IMR-90 (cell line): ENCODE measurements around the gene MAG. TPM values are rescaled to one million over a fixed set of nuclear protein-coding genes. Genes with fewer than 3 reads are reported as not detected.

ENCODE experiments used
- ATAC-seq: fragments of 200-7000 bp; cut with Tn5 transposase; 2 replicates; pipeline ENCODE4 v1.9.1; 2020; ENCODE audit warnings: low read depth, mild to moderate bottlenecking, moderate library complexity
- BruUV-seq: library from RNA; stranded (reverse); fragments of 400-500 nt; replicated peaks from 2 replicates; lab custom pipeline; 2021; lab: Mats Ljungman, UMichigan
- CTCF ChIA-PET: fragments of 300-600 bp; formaldehyde crosslinking; extraction: SDS; loops from one replicate; lab custom pipeline; 2021; ENCODE audit warnings: antibody characterized with exemption; lab: Yijun Ruan, JAX
- POLR2A ChIA-PET: fragments of 300-600 bp; sonication (Branson Sonifier 250); formaldehyde crosslinking; loops from one replicate; lab custom pipeline; 2022; ENCODE audit warnings: antibody characterized with exemption; ENCODE audit not compliant: unreplicated experiment; lab: Charles Lee
- DNase-seq: peaks from one replicate; pipeline ENCODE4 v3.0.0; 2013
- H2AFZ ChIP-seq: replicated peaks from 2 replicates; pipeline ENCODE3; 2013; ENCODE audit warnings: low read length, mild to moderate bottlenecking; ENCODE audit not compliant: poor library complexity
- H2AK5ac ChIP-seq: 2 replicates; pipeline ENCODE4 v1.6.1; 2013; ENCODE audit warnings: low read depth, low read length, inconsistent platforms
- H2AK9ac ChIP-seq: replicated peaks from 2 replicates; pipeline ENCODE3; 2013; ENCODE audit warnings: mild to moderate bottlenecking, low read depth, low read length, moderate library complexity; ENCODE audit not compliant: poor library complexity
- H2BK120ac ChIP-seq: 2 replicates; pipeline ENCODE4 v1.6.1; 2013; ENCODE audit warnings: low read depth, low read length, inconsistent platforms
- H2BK15ac ChIP-seq: 3 replicates; pipeline ENCODE4 v1.6.1; 2013; ENCODE audit warnings: low read depth, low read length, inconsistent platforms
- H2BK20ac ChIP-seq: 2 replicates; pipeline ENCODE4 v1.6.1; 2013; ENCODE audit warnings: low read depth, mild to moderate bottlenecking, inconsistent platforms, low read length, moderate library complexity
- H2BK5ac ChIP-seq: 2 replicates; pipeline ENCODE4 v1.6.1; 2013; ENCODE audit warnings: mild to moderate bottlenecking, low read depth, low read length, inconsistent platforms; ENCODE audit not compliant: poor library complexity, severe bottlenecking
- H3K14ac ChIP-seq: replicated peaks from 2 replicates; pipeline ENCODE4 v1.6.1; 2013; ENCODE audit warnings: low read depth, low read length, inconsistent platforms
- H3K18ac ChIP-seq: 2 replicates; pipeline ENCODE4 v1.6.1; 2013; ENCODE audit warnings: low read depth, low read length, control low read depth
- H3K23ac ChIP-seq: 2 replicates; pipeline ENCODE4 v1.6.1; 2013; ENCODE audit warnings: low read depth, low read length, inconsistent platforms
- H3K27ac ChIP-seq: 2 replicates; pipeline ENCODE4 v1.5.1; 2013; ENCODE audit warnings: mild to moderate bottlenecking, control low read depth, low read length; ENCODE audit not compliant: insufficient read depth
- H3K27me3 ChIP-seq: 2 replicates; pipeline ENCODE4 v1.6.1; 2013; ENCODE audit warnings: low read length; ENCODE audit not compliant: control insufficient read depth, insufficient read depth
- H3K36me3 ChIP-seq: 2 replicates; pipeline ENCODE4 v1.6.1; 2013; ENCODE audit warnings: low read length, mixed read lengths; ENCODE audit not compliant: control insufficient read depth, insufficient read depth
- H3K4ac ChIP-seq: 2 replicates; pipeline ENCODE4 v1.6.1; 2013; ENCODE audit warnings: low read depth, low read length, inconsistent platforms
- H3K4me1 ChIP-seq: 2 replicates; pipeline ENCODE4 v1.6.1; 2013; ENCODE audit warnings: low read length, mixed read lengths; ENCODE audit not compliant: control insufficient read depth, insufficient read depth
- H3K4me2 ChIP-seq: 2 replicates; pipeline ENCODE4 v1.6.1; 2013; ENCODE audit warnings: low read depth, mild to moderate bottlenecking, control low read depth, low read length, moderate library complexity
- H3K4me3 ChIP-seq: 2 replicates; pipeline ENCODE4 v1.5.1; 2013; ENCODE audit warnings: low read depth, mild to moderate bottlenecking, control low read depth, low read length, moderate library complexity; ENCODE audit not compliant: insufficient read depth
- H3K56ac ChIP-seq: 2 replicates; pipeline ENCODE4 v1.6.1; 2013; ENCODE audit warnings: low read length, inconsistent platforms; ENCODE audit not compliant: insufficient read depth; ENCODE audit errors: extremely low read depth
- H3K79me1 ChIP-seq, 2 experiments: 2 replicates each; pipeline ENCODE4 v1.6.1; 2013; ENCODE audit warnings: low read length in 2 of 2, inconsistent platforms in 1 of 2, low read depth in 1 of 2
- H3K9ac ChIP-seq: 2 replicates; pipeline ENCODE4 v1.6.1; 2013; ENCODE audit warnings: low read depth, low read length, control low read depth
- H3K9me1 ChIP-seq: 2 replicates; pipeline ENCODE4 v1.6.1; 2013; ENCODE audit warnings: low read length, inconsistent platforms; ENCODE audit not compliant: insufficient read depth
- H3K9me3 ChIP-seq: 2 replicates; pipeline ENCODE4 v1.6.1; 2013; ENCODE audit warnings: low read length; ENCODE audit not compliant: control insufficient read depth, insufficient read depth
- H4K20me1 ChIP-seq: 2 replicates; pipeline ENCODE4 v1.6.1; 2013; ENCODE audit warnings: low read length, inconsistent platforms; ENCODE audit not compliant: insufficient read depth
- H4K5ac ChIP-seq: 2 replicates; pipeline ENCODE4 v1.6.1; 2013; ENCODE audit warnings: mild to moderate bottlenecking, low read depth, low read length, control low read depth
- H4K8ac ChIP-seq, 2 experiments: 2 replicates each; pipeline ENCODE4 v1.6.1; 2013; ENCODE audit warnings: low read depth in 2 of 2, low read length in 2 of 2, control low read depth in 1 of 2, inconsistent platforms in 1 of 2
- H4K91ac ChIP-seq: 2 replicates; pipeline ENCODE4 v1.6.1; 2013; ENCODE audit warnings: low read depth, low read length, inconsistent platforms; ENCODE audit not compliant: insufficient read depth
- BHLHE40 ChIP-seq: fragments of 150-350 bp; IDR thresholded peaks from 2 replicates; pipeline ENCODE4 v1.6.1; 2016; ENCODE audit warnings: mild to moderate bottlenecking, low read depth, low read length
- CEBPB ChIP-seq: IDR thresholded peaks from 2 replicates; pipeline ENCODE4 v1.6.1; 2012; ENCODE audit warnings: low read depth, low read length, improper control_type of control experiment
- CHD1 ChIP-seq: IDR thresholded peaks from 2 replicates; pipeline ENCODE4 v1.6.1; 2012; ENCODE audit warnings: low read depth, low read length, improper control_type of control experiment
- CTCF ChIP-seq: conservative IDR thresholded peaks from 2 replicates; pipeline ENCODE4 v1.5.1; 2012; ENCODE audit warnings: mild to moderate bottlenecking, low read depth, low read length, improper control_type of control experiment
- FOS ChIP-seq: fragments of 150-350 bp; IDR thresholded peaks from 2 replicates; pipeline ENCODE4 v1.6.1; 2016; ENCODE audit warnings: low read depth, low read length
- MAFK ChIP-seq: IDR thresholded peaks from 2 replicates; pipeline ENCODE4 v1.6.1; 2012; ENCODE audit warnings: low read depth, low read length, improper control_type of control experiment
- MAZ ChIP-seq: IDR thresholded peaks from 2 replicates; pipeline ENCODE4 v1.6.1; 2012; ENCODE audit warnings: low read depth, mild to moderate bottlenecking, low read length, improper control_type of control experiment, moderate library complexity, borderline replicate concordance
- MXI1 ChIP-seq: IDR thresholded peaks from 2 replicates; pipeline ENCODE4 v1.6.1; 2012; ENCODE audit warnings: low read depth, mild to moderate bottlenecking, low read length, moderate library complexity, borderline replicate concordance
- NFE2L2 ChIP-seq: fragments of 150-350 bp; IDR thresholded peaks from 2 replicates; pipeline ENCODE4 v1.6.1; 2016; ENCODE audit warnings: low read depth, mild to moderate bottlenecking, low read length
- POLR2A ChIP-seq: IDR thresholded peaks from 2 replicates; pipeline ENCODE4 v1.6.1; 2012; ENCODE audit warnings: mild to moderate bottlenecking, low read depth, low read length
- RAD21 ChIP-seq: IDR thresholded peaks from 2 replicates; pipeline ENCODE4 v1.6.1; 2012; ENCODE audit warnings: low read length, improper control_type of control experiment
- RCOR1 ChIP-seq: IDR thresholded peaks from 2 replicates; pipeline ENCODE4 v1.6.1; 2012; ENCODE audit warnings: mild to moderate bottlenecking, low read length, improper control_type of control experiment; ENCODE audit not compliant: insufficient replicate concordance
- RFX5 ChIP-seq: IDR thresholded peaks from 2 replicates; pipeline ENCODE4 v1.8.0; 2012; ENCODE audit warnings: low read depth, mild to moderate bottlenecking, low read length, moderate library complexity
- SMC3 ChIP-seq: fragments of 150-350 bp; IDR thresholded peaks from 2 replicates; pipeline ENCODE4 v1.6.1; 2016; ENCODE audit warnings: low read depth, mild to moderate bottlenecking, antibody characterized with exemption, low read length, moderate library complexity
- WGBS, 2 experiments: methylation state at CpG; one replicate each; pipeline versions ENCODE4 v1.1.5 to v1.1.7; 2013; ENCODE audit warnings: missing lambda C conversion rate in 2 of 2; ENCODE audit not compliant: insufficient read length in 1 of 2; ENCODE audit errors: extremely low coverage in 2 of 2; 5-methylcytosine and 5-hydroxymethylcytosine counted together
- dilution Hi-C: fragments of 300-500 bp; cut with HindIII; formaldehyde crosslinking; loops from one replicate; pipeline ENCODE4 v1.14.3; 2018; ENCODE audit warnings: low sequenced_read_pairs; ENCODE audit not compliant: unreplicated experiment
- in situ Hi-C: fragments of 300-500 bp; cut with MboI; formaldehyde crosslinking; loops from 3 replicates; pipeline ENCODE4 v1.14.3; 2019; ENCODE audit warnings: low sequenced_read_pairs, inconsistent platforms, mixed read lengths
- intact Hi-C: fragments of 100-400 bp; cut with micrococcal nuclease; formaldehyde crosslinking; loops from 2 replicates; pipeline ENCODE4 v1.10.0; 2022
- polyA plus RNA-seq, 3 experiments: library from polyadenylated mRNA; depleted of rRNA; stranded (reverse); fragments of >200 nt; gene quantifications; 2 replicates each; pipeline ENCODE4 v1.2.3, GENCODE V29; 2012; ENCODE audit warnings: low replicate concordance in 1 of 3
- total RNA-seq: library from RNA; depleted of rRNA; stranded (reverse); fragments of >200 nt; gene quantifications from 2 replicates; pipeline ENCODE4 v1.2.3, GENCODE V29; 2012
- TF ChIP-seq, protein P1 (sequence below): fragments of 150-350 bp; IDR thresholded peaks from 2 replicates; pipeline ENCODE4 v1.6.1; 2016; ENCODE audit warnings: low read depth, mild to moderate bottlenecking, low read length, moderate library complexity, borderline replicate concordance
- TF ChIP-seq, protein P2 (sequence below): fragments of 150-350 bp; IDR thresholded peaks from 2 replicates; pipeline ENCODE4 v1.6.1; 2017; ENCODE audit warnings: mild to moderate bottlenecking, antibody characterized with exemption, low read length, low read depth

The MAG gene
- total and polyA plus RNA-seq, 2 of the 4 experiments (the other 2 are of a cell fraction) = not detected

- Histone ChIP-seq H4K8ac (no peak overlapping the region), H2AFZ (peak overlapping the region; percentile 43), H3K9me1 (peaks cover 15% of the 10 kb centered on the region), H3K14ac (no peak overlapping the region), H3K18ac (no peak overlapping the region), H3K79me1 (no peaks in the 10 kb centered on the region), H4K5ac (no peak overlapping the region), H4K91ac (no peak overlapping the region), H2AK5ac (no peak overlapping the region), H2BK15ac (no peak overlapping the region), H2BK5ac (peak overlapping the region; percentile 93), H4K20me1 (no peaks in the 10 kb centered on the region), H2AK9ac (no peak overlapping the region), H3K4me2 (no peak overlapping the region), H3K4me1 (no peaks in the 10 kb centered on the region), H3K27me3 (peaks cover 21% of the 10 kb centered on the region), H3K4ac (no peak overlapping the region), H2BK120ac (no peak overlapping the region), H3K4me3 (no peak overlapping the region), H3K56ac (no peak overlapping the region), H3K9ac (no peak overlapping the region), H3K23ac (no peak overlapping the region), H3K27ac (no peak overlapping the region), H3K36me3 (no peaks in the 10 kb centered on the region), H2BK20ac (no peak overlapping the region), H3K9me3 (no peaks in the 10 kb centered on the region)
- CTCF ChIA-PET = no interaction called here
- WGBS, 2 experiments = 89% methylated on average over 1 of the region's 3 CpGs; no CpG with 5 or more reads in 1 of the 2 experiments
- TF ChIP-seq RFX5 (no peak), RCOR1 (no peak), MAFK (no peak), POLR2A (no peak), MXI1 (no peak), BHLHE40 (no peak), CEBPB (no peak), CHD1 (no peak), SMC3 (no peak), RAD21 (no peak), MAZ (no peak), FOS (no peak), CTCF (no peak), NFE2L2 (no peak)
- TF ChIP-seq, protein P1, sequence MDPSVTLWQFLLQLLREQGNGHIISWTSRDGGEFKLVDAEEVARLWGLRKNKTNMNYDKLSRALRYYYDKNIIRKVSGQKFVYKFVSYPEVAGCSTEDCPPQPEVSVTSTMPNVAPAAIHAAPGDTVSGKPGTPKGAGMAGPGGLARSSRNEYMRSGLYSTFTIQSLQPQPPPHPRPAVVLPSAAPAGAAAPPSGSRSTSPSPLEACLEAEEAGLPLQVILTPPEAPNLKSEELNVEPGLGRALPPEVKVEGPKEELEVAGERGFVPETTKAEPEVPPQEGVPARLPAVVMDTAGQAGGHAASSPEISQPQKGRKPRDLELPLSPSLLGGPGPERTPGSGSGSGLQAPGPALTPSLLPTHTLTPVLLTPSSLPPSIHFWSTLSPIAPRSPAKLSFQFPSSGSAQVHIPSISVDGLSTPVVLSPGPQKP = no peak
- TF ChIP-seq, protein P2, sequence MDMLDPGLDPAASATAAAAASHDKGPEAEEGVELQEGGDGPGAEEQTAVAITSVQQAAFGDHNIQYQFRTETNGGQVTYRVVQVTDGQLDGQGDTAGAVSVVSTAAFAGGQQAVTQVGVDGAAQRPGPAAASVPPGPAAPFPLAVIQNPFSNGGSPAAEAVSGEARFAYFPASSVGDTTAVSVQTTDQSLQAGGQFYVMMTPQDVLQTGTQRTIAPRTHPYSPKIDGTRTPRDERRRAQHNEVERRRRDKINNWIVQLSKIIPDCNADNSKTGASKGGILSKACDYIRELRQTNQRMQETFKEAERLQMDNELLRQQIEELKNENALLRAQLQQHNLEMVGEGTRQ = no peak
- ATAC-seq = no peak
- in situ Hi-C loops (no loop called here), intact Hi-C loops (no loop called here), dilution Hi-C loops (no loop called here)
- DNase-seq = no peak
- POLR2A ChIA-PET = no interaction called here
- BruUV-seq = no TSS peak
Observed at GRCh38 chr19:35297515-35297848, 5.5 kb downstream of the MAG start.
